ENCODE results near the gene TIFAB. TPM values are rescaled to one million over a fixed set of nuclear protein-coding genes. Genes with fewer than 3 reads are reported as not detected.

The TIFAB gene
- total RNA-seq, 4 donors from 2014 or later, result not detected

DNA sequence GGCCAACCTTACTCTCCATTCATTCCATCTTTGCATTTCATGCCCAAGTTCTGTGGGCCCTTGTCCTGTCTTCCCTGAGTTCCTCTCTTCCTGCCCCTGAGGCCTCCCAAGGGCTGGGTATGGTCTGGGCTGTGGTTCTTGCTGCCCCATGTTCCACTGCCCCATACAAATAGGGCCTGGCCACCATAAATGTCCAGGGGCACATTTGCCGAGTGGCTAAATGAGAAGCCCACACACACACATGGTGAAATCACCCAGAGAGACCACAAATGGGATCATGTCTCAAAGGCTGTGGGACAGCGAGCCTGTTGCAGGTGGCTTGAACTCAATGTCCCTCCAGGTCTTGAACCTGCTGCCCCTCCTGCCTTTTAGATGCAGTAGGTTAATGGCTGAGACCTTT is 1.2 kb downstream of the TIFAB start:
- DNase-seq, result no peak
- TF ChIP-seq POLR2A (IDR thresholded peaks at IDR 0.05), result no peak
- TF ChIP-seq, protein P1, sequence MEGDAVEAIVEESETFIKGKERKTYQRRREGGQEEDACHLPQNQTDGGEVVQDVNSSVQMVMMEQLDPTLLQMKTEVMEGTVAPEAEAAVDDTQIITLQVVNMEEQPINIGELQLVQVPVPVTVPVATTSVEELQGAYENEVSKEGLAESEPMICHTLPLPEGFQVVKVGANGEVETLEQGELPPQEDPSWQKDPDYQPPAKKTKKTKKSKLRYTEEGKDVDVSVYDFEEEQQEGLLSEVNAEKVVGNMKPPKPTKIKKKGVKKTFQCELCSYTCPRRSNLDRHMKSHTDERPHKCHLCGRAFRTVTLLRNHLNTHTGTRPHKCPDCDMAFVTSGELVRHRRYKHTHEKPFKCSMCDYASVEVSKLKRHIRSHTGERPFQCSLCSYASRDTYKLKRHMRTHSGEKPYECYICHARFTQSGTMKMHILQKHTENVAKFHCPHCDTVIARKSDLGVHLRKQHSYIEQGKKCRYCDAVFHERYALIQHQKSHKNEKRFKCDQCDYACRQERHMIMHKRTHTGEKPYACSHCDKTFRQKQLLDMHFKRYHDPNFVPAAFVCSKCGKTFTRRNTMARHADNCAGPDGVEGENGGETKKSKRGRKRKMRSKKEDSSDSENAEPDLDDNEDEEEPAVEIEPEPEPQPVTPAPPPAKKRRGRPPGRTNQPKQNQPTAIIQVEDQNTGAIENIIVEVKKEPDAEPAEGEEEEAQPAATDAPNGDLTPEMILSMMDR (IDR thresholded peaks at IDR 0.05), result no peak

DNA sequence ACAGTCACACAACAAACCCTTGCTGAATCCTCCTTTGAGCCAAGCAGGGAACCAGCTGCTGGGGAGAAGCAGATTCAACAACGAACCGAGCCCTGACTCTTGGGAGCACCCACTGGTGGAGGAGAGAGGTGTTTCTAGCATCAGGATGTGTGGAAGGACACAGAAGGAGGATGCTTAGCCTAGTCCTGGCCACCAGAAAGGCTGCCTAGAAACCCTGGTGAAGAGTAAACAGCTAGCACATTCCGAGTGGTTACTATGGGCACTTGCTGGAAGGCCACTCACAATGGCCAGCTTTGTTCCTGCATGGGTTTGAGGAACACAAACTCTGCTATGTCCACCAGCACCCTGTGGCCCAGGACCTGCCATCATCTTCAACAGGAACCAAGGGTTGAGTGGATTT is 1.8 kb downstream of the TIFAB start:
- H3K9me3 ChIP-seq, result no peaks in the 10 kb centered on the region
- H3K4me1 ChIP-seq, result no peaks in the 10 kb centered on the region
- no peaks in the 10 kb centered on the region for H3K27me3 ChIP-seq
- TF ChIP-seq, protein P1 (IDR thresholded peaks at IDR 0.05), result no peak
- TF ChIP-seq POLR2A (IDR thresholded peaks at IDR 0.05), result no peak
- H3K27ac ChIP-seq, result no peak overlapping the region
- H3K4me3 ChIP-seq (replicated peaks in 1 of 3), result no peak overlapping the region
- 89 to 92% methylated on average over 3 of the region's 3 CpGs for WGBS, 2 donors
- DNase-seq, result no peak
- intact Hi-C loops (cut with DNase I), result no loop called here
- H3K36me3 ChIP-seq, result no peaks in the 10 kb centered on the region

More for the DNA sequence above, 1.2 kb downstream of the TIFAB start:
- H3K4me3 ChIP-seq (replicated peaks in 1 of 3), result no peak overlapping the region
- no peaks in the 10 kb centered on the region for H3K4me1 ChIP-seq
- no peaks in the 10 kb centered on the region for H3K27me3 ChIP-seq
- no peaks in the 10 kb centered on the region for H3K36me3 ChIP-seq
- H3K9me3 ChIP-seq, result no peaks in the 10 kb centered on the region
- WGBS, 2 donors, result 90 to 91% methylated on average over 2 of the region's 2 CpGs
- no peak overlapping the region for H3K27ac ChIP-seq
- intact Hi-C loops (cut with DNase I), result no loop called here

DNA sequence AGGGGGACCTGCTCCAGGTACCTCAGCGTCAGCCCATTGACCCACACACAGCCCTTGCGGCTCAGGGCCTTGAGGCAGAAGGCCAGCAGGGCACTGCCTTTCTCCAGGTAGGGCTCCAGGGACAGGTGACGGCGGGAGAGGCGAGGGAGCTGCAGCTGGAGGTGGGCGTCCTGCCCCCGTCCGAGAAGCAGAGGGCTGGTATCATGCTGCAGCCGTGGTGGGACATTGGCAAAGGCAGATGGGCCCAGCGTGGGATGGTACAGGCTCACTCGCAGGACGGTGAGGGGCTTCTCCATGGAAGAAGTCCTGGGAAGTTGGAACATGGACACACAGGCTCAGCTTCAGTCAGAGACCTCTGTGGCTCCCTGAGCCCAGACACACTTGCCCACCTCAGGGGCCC is 2.5 kb downstream of the TIFAB start:
- WGBS, 2 donors, result 94 to 98% methylated on average over 10 to 12 of the region's 12 CpGs
- TF ChIP-seq, protein P1 (IDR thresholded peaks at IDR 0.05), result no peak
- TF ChIP-seq POLR2A (IDR thresholded peaks at IDR 0.05), result no peak
- intact Hi-C loops (cut with DNase I), result no loop called here

DNA sequence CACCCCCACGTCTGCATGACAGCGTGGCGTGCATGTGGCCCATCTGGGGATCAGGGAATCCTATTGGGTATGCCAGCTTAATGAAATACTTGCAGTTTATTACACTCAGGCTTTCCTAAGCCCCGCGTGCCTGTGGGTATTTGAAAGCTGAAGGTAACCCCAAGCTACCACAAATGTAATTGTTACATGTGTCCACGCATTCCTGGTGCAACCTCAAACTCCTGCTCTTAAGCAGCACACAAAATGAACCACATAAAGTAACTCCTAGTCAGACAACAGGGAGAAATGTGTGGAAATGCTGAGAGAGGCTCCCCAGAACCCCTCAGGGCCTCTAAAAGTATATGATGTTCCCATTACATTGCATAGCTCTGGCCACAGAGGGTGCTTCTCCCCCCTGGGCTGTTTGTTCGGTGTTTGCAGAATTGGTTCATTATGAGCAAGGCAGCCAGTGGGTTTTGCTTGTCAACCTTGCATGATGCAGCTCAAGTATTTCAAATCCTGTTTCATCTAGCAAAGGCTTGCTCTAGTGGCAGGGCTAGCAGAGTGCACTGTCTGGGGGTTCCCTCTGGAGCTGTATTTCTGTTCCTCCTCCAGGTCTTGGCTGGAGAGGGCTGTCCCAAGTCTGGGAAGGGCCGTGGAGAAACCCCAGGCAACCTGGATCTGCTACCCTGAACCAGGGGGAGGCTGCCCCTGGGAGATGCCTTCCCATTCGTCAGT is 3.2 kb downstream of the TIFAB start:
- H3K4me3 ChIP-seq (replicated peaks in 1 of 3), result no peak overlapping the region
- no peaks in the 10 kb centered on the region for H3K27me3 ChIP-seq
- TF ChIP-seq, protein P1 (IDR thresholded peaks at IDR 0.05), result no peak
- no peak for TF ChIP-seq POLR2A (IDR thresholded peaks at IDR 0.05)
- H3K9me3 ChIP-seq, result no peaks in the 10 kb centered on the region
- H3K4me1 ChIP-seq, result no peaks in the 10 kb centered on the region
- no peaks in the 10 kb centered on the region for H3K36me3 ChIP-seq
- no peak for DNase-seq
- intact Hi-C loops (cut with DNase I), result no loop called here
- 81 to 88% methylated on average over 9 of the region's 9 CpGs for WGBS, 2 donors
- no peak overlapping the region for H3K27ac ChIP-seq

More for the DNA sequence above, 2.5 kb downstream of the TIFAB start:
- Histone ChIP-seq H3K9me3 (no peaks in the 10 kb centered on the region), H3K27ac (no peak overlapping the region), H3K27me3 (no peaks in the 10 kb centered on the region), H3K4me3 (replicated peaks in 1 of 3) (no peak overlapping the region), H3K4me1 (no peaks in the 10 kb centered on the region), H3K36me3 (no peaks in the 10 kb centered on the region)
- DNase-seq, result no peak

DNA sequence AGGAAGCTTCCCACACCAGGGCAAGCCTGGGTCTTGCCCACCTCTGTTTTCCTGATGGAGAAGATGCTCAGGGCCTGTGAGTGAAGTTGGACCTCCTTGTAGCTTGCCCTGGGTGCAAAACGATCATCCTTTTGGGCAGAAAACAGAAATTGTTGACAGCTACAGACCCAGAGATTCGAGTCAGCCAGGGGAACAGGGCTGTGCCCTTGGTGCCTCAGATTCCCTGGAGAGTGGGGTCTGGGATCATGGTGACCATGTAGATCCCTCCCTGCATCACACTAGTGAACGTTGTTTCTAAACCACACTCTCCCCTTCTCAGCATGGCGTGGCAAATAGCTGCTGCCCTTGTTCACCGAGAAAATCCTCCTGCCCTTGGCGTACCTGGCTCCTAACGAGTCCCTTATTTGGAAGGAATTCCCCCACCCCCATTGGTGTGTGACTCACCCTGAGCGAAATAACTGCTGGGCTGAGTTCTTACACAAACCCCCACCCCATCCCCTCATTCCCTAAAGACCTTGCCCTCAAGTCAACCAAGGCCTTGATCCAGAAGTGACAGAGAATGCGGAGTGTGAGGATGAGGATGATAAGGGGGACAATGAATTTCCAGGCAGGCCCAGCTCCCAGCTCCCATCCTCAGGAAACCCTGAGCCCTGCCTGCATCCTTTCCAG is 3.9 kb downstream of the TIFAB start:
- Histone ChIP-seq H3K4me3 (replicated peaks in 1 of 3) (no peak overlapping the region), H3K4me1 (no peaks in the 10 kb centered on the region), H3K27ac (no peak overlapping the region), H3K36me3 (no peaks in the 10 kb centered on the region), H3K27me3 (no peaks in the 10 kb centered on the region), H3K9me3 (no peaks in the 10 kb centered on the region)
- TF ChIP-seq, protein P1 (IDR thresholded peaks at IDR 0.05), result no peak
- no peak for TF ChIP-seq POLR2A (IDR thresholded peaks at IDR 0.05)
- no peak for DNase-seq
- 77 to 82% methylated on average over 9 of the region's 9 CpGs for WGBS, 2 donors
- intact Hi-C loops (cut with DNase I), result no loop called here

Measured in thyroid gland (tissue), 4 donors.